Measurements from ENCODE around the gene NOX3. TPM values are rescaled to one million over a fixed set of nuclear protein-coding genes. Genes with fewer than 3 reads are reported as not detected.

NOX3 gene
- total RNA-seq = not detected

- no peaks in the 10 kb centered on the region for H3K36me3 ChIP-seq
- H3K27ac ChIP-seq = no peak within 1 kb of the TSS
- no peaks in the 10 kb centered on the region for H3K27me3 ChIP-seq
- H3K9me3 ChIP-seq = no peaks in the 10 kb centered on the region
- no peak within 1 kb of the TSS for H3K4me3 ChIP-seq (replicated peaks in 1 of 3)
- no peaks in the 10 kb centered on the region for H3K4me1 ChIP-seq
- no peak for TF ChIP-seq POLR2A (IDR thresholded peaks at IDR 0.05)
- no peak for TF ChIP-seq CTCF (IDR thresholded peaks at IDR 0.05)
- 68 to 73% methylated on average over 5 of the region's 5 CpGs for WGBS, 2 donors
- no peak for DNase-seq
- intact Hi-C loops (cut with DNase I) = no loop called here
Measured at GRCh38 chr6:155455766-155456165, at the start of gene NOX3. Gene NOX3, minus strand, starts transcription at chr6:155455839. Its CDS starts 39 bp downstream, at chr6:155455800.

GRCh38 chr6:155504848-155505607, 49.4 kb upstream of the NOX3 start:
- WGBS, 2 donors = 70 to 81% methylated on average over 5 of the region's 5 CpGs
- Histone ChIP-seq H3K27me3 (no peaks in the 10 kb centered on the region), H3K9me3 (no peaks in the 10 kb centered on the region), H3K4me3 (replicated peaks in 1 of 3) (no peak overlapping the region), H3K36me3 (no peaks in the 10 kb centered on the region), H3K27ac (no peak overlapping the region), H3K4me1 (no peaks in the 10 kb centered on the region)
- intact Hi-C loops (cut with DNase I) = no loop called here
- DNase-seq = no peak
- TF ChIP-seq POLR2A (IDR thresholded peaks at IDR 0.05) (no peak), CTCF (IDR thresholded peaks at IDR 0.05) (no peak)

- intact Hi-C loops (cut with DNase I) = no loop called here
- 94 to 98% methylated on average over 1 of the region's 1 CpG for WGBS, 2 donors
- Histone ChIP-seq H3K27me3 (no peaks in the 10 kb centered on the region), H3K36me3 (no peaks in the 10 kb centered on the region), H3K27ac (no peak overlapping the region), H3K4me3 (replicated peaks in 1 of 3) (no peak overlapping the region), H3K4me1 (no peaks in the 10 kb centered on the region), H3K9me3 (no peaks in the 10 kb centered on the region)
- no peak for TF ChIP-seq POLR2A (IDR thresholded peaks at IDR 0.05)
- no peak for TF ChIP-seq CTCF (IDR thresholded peaks at IDR 0.05)
- no peak for DNase-seq
Measured at GRCh38 chr6:155502393-155502792, 46.8 kb upstream of the NOX3 start.

- WGBS, 2 donors = 92 to 93% methylated on average over 4 of the region's 4 CpGs
- intact Hi-C loops (cut with DNase I) = no loop called here
- H3K4me1 ChIP-seq = no peaks in the 10 kb centered on the region
- H3K9me3 ChIP-seq = no peaks in the 10 kb centered on the region
- no peak for TF ChIP-seq POLR2A (IDR thresholded peaks at IDR 0.05)
- no peak for TF ChIP-seq CTCF (IDR thresholded peaks at IDR 0.05)
- no peaks in the 10 kb centered on the region for H3K36me3 ChIP-seq
- no peak overlapping the region for H3K4me3 ChIP-seq (replicated peaks in 1 of 3)
- DNase-seq = no peak
- H3K27ac ChIP-seq = no peak overlapping the region
- no peaks in the 10 kb centered on the region for H3K27me3 ChIP-seq
Measured at GRCh38 chr6:155499574-155499973, 43.9 kb upstream of the NOX3 start.

GRCh38 chr6:155498370-155498769, 42.7 kb upstream of the NOX3 start:
- TF ChIP-seq POLR2A (IDR thresholded peaks at IDR 0.05) (no peak), CTCF (IDR thresholded peaks at IDR 0.05) (no peak)

More at GRCh38 chr6:155498370-155498769, 42.7 kb upstream of the NOX3 start:
- intact Hi-C loops (cut with DNase I) = no loop called here
- H3K9me3 ChIP-seq = no peaks in the 10 kb centered on the region
- no peak overlapping the region for H3K4me3 ChIP-seq (replicated peaks in 1 of 3)
- H3K27ac ChIP-seq = no peak overlapping the region
- DNase-seq = no peak
- H3K36me3 ChIP-seq = no peaks in the 10 kb centered on the region
- peaks cover 0 to 8% of the 10 kb centered on the region in 2 donors for H3K4me1 ChIP-seq
- no peaks in the 10 kb centered on the region for H3K27me3 ChIP-seq
- 91 to 100% methylated on average over 2 of the region's 2 CpGs for WGBS, 2 donors
